Hepatocyte (in vitro differentiated cells): ENCODE data around the gene RIMKLB.

Source experiments
- EZH2 ChIP-seq: fragments of 200-600 bp; sonication (generic); IDR thresholded peaks from 2 replicates; pipeline ENCODE4 v1.6.1; 2016; ENCODE audit warnings: antibody characterized with exemption, mild to moderate bottlenecking, borderline replicate concordance
- EZH2phosphoT487 ChIP-seq: fragments of 200-600 bp; sonication (generic); IDR thresholded peaks from one replicate; pipeline ENCODE4 v1.6.1; 2018; ENCODE audit warnings: antibody characterized with exemption, mild to moderate bottlenecking, low read depth, moderate library complexity; ENCODE audit not compliant: unreplicated experiment, severe bottlenecking
- TF ChIP-seq, protein P1 (sequence below): fragments of 200-600 bp; sonication (generic); IDR thresholded peaks from 2 replicates; pipeline ENCODE4 v1.5.1; 2016; ENCODE audit warnings: antibody characterized with exemption, mild to moderate bottlenecking; ENCODE audit not compliant: poor library complexity

- TF ChIP-seq, protein P1, sequence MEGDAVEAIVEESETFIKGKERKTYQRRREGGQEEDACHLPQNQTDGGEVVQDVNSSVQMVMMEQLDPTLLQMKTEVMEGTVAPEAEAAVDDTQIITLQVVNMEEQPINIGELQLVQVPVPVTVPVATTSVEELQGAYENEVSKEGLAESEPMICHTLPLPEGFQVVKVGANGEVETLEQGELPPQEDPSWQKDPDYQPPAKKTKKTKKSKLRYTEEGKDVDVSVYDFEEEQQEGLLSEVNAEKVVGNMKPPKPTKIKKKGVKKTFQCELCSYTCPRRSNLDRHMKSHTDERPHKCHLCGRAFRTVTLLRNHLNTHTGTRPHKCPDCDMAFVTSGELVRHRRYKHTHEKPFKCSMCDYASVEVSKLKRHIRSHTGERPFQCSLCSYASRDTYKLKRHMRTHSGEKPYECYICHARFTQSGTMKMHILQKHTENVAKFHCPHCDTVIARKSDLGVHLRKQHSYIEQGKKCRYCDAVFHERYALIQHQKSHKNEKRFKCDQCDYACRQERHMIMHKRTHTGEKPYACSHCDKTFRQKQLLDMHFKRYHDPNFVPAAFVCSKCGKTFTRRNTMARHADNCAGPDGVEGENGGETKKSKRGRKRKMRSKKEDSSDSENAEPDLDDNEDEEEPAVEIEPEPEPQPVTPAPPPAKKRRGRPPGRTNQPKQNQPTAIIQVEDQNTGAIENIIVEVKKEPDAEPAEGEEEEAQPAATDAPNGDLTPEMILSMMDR, result no peak
- no peak for TF ChIP-seq EZH2
- TF ChIP-seq EZH2phosphoT487, result no peak
Measured at GRCh38 chr12:8675591-8676036, 22.2 kb upstream of the RIMKLB start.
